PC-9 (cell line): Measurements from ENCODE around the gene APBB1IP. TPM values are rescaled to one million over a fixed set of nuclear protein-coding genes. Genes with fewer than 3 reads are reported as not detected.

Source experiments
- BruUV-seq: library from RNA; stranded (reverse); fragments of 400-500 nt; replicated peaks from 2 replicates; lab custom pipeline; 2021; lab: Mats Ljungman, UMichigan
- CTCF ChIA-PET: fragments of 300-600 bp; sonication (Branson Sonifier 250); formaldehyde crosslinking; loops from one replicate; lab custom pipeline; 2022; ENCODE audit warnings: antibody characterized with exemption; lab: Charles Lee
- POLR2A ChIA-PET: fragments of 300-600 bp; sonication (Branson Sonifier 250); formaldehyde crosslinking; loops from one replicate; lab custom pipeline; 2022; ENCODE audit warnings: antibody characterized with exemption; ENCODE audit not compliant: unreplicated experiment; lab: Charles Lee
- DNase-seq, 2 experiments: peaks; one replicate each; pipeline versions ENCODE4 v3.0.0 to v3.0.0-alpha.2; 2015 to 2022; ENCODE audit warnings: mixed read lengths in 1 of 2
- H2AFZ ChIP-seq: fragments of 200-600 bp; sonication (generic); 2 replicates; pipeline ENCODE4 v1.8.1; 2017; ENCODE audit warnings: antibody characterized with exemption
- H3F3A ChIP-seq: fragments of 200-600 bp; sonication (generic); 2 replicates; pipeline ENCODE4 v1.8.1; 2017; ENCODE audit warnings: antibody characterized with exemption, mild to moderate bottlenecking, low read depth; ENCODE audit not compliant: insufficient read depth
- H3K27ac ChIP-seq: fragments of 200-600 bp; sonication (generic); 2 replicates; pipeline ENCODE4 v1.6.1; 2016; ENCODE audit warnings: mixed run types
- H3K27me3 ChIP-seq: fragments of 200-600 bp; sonication (generic); 2 replicates; pipeline ENCODE4 v1.6.1; 2016; ENCODE audit warnings: low read depth, mixed run types; ENCODE audit not compliant: insufficient read depth
- H3K36me3 ChIP-seq: fragments of 200-600 bp; sonication (generic); 2 replicates; pipeline ENCODE4 v1.6.1; 2016; ENCODE audit warnings: low read depth, mixed run types
- H3K4me1 ChIP-seq: fragments of 200-600 bp; sonication (generic); replicated peaks from 2 replicates; pipeline ENCODE4 v1.6.1; 2016; ENCODE audit warnings: mixed run types; ENCODE audit not compliant: insufficient read depth
- H3K4me2 ChIP-seq: fragments of 200-600 bp; sonication (generic); 2 replicates; pipeline ENCODE4 v1.6.1; 2017; ENCODE audit warnings: mixed run types
- H3K4me3 ChIP-seq: fragments of 200-600 bp; sonication (generic); 2 replicates; pipeline ENCODE4 v1.6.1; 2016; ENCODE audit warnings: mixed run types
- H3K79me2 ChIP-seq: fragments of 200-600 bp; sonication (generic); 2 replicates; pipeline ENCODE4 v1.6.1; 2017; ENCODE audit warnings: low read depth, mixed run types
- H3K9me2 ChIP-seq: fragments of 200-600 bp; sonication (generic); 2 replicates; pipeline ENCODE4 v1.8.1; 2017; ENCODE audit warnings: mild to moderate bottlenecking; ENCODE audit not compliant: insufficient read depth
- H3K9me3 ChIP-seq: fragments of 200-600 bp; sonication (generic); 2 replicates; pipeline ENCODE4 v1.8.1; 2016; ENCODE audit warnings: low read depth; ENCODE audit not compliant: insufficient read depth
- H4K20me1 ChIP-seq: fragments of 200-600 bp; sonication (generic); 2 replicates; pipeline ENCODE4 v1.8.1; 2017; ENCODE audit not compliant: insufficient read depth
- CTCF ChIP-seq: fragments of 200-600 bp; sonication (generic); conservative IDR thresholded peaks from 2 replicates; pipeline ENCODE4 v1.6.1; 2017; ENCODE audit warnings: mixed run types, antibody characterized with exemption, mild to moderate bottlenecking, moderate library complexity
- EZH2 ChIP-seq: fragments of 200-600 bp; sonication (generic); IDR thresholded peaks from 2 replicates; pipeline ENCODE4 v1.8.0; 2017; ENCODE audit warnings: antibody characterized with exemption, low read depth
- intact Hi-C: fragments of 100-400 bp; cut with micrococcal nuclease; formaldehyde crosslinking; loops from one replicate; pipeline ENCODE4 v1.10.0; 2022; ENCODE audit not compliant: unreplicated experiment
- total RNA-seq: library from RNA; stranded (reverse); gene quantifications from 2 replicates; pipeline ENCODE4 v1.2.3, GENCODE V29; 2021

Gene APBB1IP
- total RNA-seq, 1 experiment from 2014 or later: not detected

- Histone ChIP-seq H3K9me2 (no peaks in the 10 kb centered on the region), H3K36me3 (no peaks in the 10 kb centered on the region), H2AFZ (no peak overlapping the region), H3F3A (no peaks in the 10 kb centered on the region), H3K4me2 (no peak overlapping the region), H3K4me3 (no peak overlapping the region), H3K4me1 (no peaks in the 10 kb centered on the region), H3K79me2 (no peaks in the 10 kb centered on the region), H4K20me1 (no peaks in the 10 kb centered on the region), H3K27ac (no peak overlapping the region), H3K27me3 (no peaks in the 10 kb centered on the region), H3K9me3 (no peaks in the 10 kb centered on the region)
- ChIA-PET CTCF (no interaction called here), POLR2A (no interaction called here)
- no peak for DNase-seq
- TF ChIP-seq CTCF (no peak), EZH2 (no peak)
- intact Hi-C loops: no loop called here
- BruUV-seq: no TSS peak
Measured at GRCh38 chr10:26423722-26424121, 14.4 kb upstream of the APBB1IP start.

DNA sequence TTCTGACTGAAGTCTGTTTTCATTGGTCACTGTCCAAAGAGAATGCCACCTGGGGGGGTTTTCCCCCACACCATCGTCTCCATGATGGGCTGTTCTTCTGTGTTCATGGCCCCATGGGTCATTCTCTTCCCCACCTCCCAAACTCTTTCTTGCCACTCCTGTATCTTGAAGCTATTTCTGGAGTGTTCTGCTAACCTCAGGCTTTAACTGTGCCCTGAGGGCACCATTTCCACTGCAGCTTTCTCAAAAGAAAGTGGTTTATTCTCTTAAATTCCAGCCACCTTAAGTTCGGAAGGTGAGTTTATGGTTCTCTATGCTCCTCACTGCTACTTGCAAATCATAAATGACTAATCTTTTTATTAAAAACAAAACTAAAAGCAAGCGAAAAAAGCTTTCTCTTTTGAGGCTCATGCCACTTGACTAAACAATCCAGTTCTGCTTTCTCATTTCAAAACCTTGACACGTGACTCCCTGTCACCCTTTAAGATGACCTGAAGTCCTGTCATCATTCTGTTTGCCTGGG is 7.4 kb upstream of the APBB1IP start:
- no peak overlapping the region for H2AFZ ChIP-seq
- ChIA-PET CTCF (no interaction called here), POLR2A (no interaction called here)
- H3K79me2 ChIP-seq: no peaks in the 10 kb centered on the region
- H3K4me1 ChIP-seq: no peaks in the 10 kb centered on the region
- no peak overlapping the region for H3K27ac ChIP-seq
- intact Hi-C loops: no loop called here
- H3K36me3 ChIP-seq: no peaks in the 10 kb centered on the region
- DNase-seq: no peak
- H3F3A ChIP-seq: no peaks in the 10 kb centered on the region
- H3K4me3 ChIP-seq: no peak overlapping the region
- H4K20me1 ChIP-seq: no peaks in the 10 kb centered on the region
- H3K27me3 ChIP-seq: no peaks in the 10 kb centered on the region
- no TSS peak for BruUV-seq
- H3K9me2 ChIP-seq: no peaks in the 10 kb centered on the region
- H3K9me3 ChIP-seq: no peaks in the 10 kb centered on the region
- no peak for TF ChIP-seq EZH2
- no peak for TF ChIP-seq CTCF
- no peak overlapping the region for H3K4me2 ChIP-seq

- Histone ChIP-seq H4K20me1 (no peaks in the 10 kb centered on the region), H3K4me2 (no peak overlapping the region), H3F3A (no peaks in the 10 kb centered on the region), H3K9me2 (no peaks in the 10 kb centered on the region), H2AFZ (no peak overlapping the region), H3K27ac (no peak overlapping the region), H3K4me3 (no peak overlapping the region), H3K4me1 (no peaks in the 10 kb centered on the region), H3K36me3 (no peaks in the 10 kb centered on the region), H3K79me2 (no peaks in the 10 kb centered on the region), H3K27me3 (peaks cover 6% of the 10 kb centered on the region; the same call in 1 of the 2 replicates), H3K9me3 (no peaks in the 10 kb centered on the region)
- BruUV-seq: no TSS peak
- POLR2A ChIA-PET: no interaction called here
- no peak for DNase-seq
- TF ChIP-seq EZH2: no peak
- no peak for TF ChIP-seq CTCF
- CTCF ChIA-PET: no interaction called here
- intact Hi-C loops: no loop called here
Measured at GRCh38 chr10:26432938-26433337, 5.2 kb upstream of the APBB1IP start.
